Measurements from ENCODE around the gene ECSIT. TPM values are rescaled to one million over a fixed set of nuclear protein-coding genes. Genes with fewer than 3 reads are reported as not detected.
"Not testable (repeated sequence)": the region's sequence is repeated elsewhere in the genome, so short reads cannot be mapped to it uniquely, and the experiment has no call there.

ECSIT gene
- total RNA-seq, 1 donor from 2014 or later = 52.7 TPM

DNA sequence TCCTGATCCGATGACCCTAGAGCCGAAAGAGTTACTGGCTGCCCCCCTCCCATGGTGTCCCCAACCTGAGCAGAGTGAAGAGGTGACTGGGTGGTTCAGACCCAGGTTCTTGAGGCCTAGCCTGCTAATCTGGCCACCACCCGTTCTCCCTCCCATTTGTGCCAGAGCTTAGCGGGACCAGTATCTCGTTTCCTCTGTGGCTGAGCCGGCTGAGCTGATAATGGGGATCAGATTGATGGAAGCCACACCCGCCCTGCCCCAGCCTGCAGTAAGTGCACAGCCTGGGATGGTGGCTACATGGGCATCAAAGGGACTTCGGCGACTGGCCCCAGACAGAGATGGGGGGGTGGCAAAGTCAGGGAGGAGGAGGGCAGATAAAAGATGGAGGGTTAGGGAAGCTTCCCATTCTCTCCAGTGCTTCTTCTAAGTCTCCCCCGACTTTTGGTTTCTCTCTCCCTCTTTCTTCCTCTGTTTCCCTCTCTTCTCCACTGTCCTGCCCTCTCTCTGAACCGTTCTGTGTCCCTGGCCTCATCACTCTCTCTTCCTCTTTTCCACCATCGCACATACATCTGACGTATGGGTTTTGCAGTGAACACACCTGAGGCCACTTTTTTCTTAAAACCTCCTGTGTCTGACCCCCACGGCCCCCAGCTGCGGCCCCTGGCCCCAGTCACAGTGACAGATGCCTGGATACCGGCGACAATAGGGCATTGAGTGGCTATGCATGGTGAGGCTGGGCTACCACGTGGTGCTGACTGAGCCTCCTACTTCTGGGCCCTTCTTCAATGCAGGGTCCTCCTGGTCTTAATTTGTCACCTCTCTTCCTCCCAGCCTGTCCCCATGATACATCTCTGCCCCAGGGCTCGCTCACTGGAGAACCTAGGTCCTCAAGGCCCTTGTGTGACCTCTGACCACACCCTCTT lies 50.5 kb downstream of the ECSIT start:
- no peak for DNase-seq (ENCODE audit: low read depth)

DNA sequence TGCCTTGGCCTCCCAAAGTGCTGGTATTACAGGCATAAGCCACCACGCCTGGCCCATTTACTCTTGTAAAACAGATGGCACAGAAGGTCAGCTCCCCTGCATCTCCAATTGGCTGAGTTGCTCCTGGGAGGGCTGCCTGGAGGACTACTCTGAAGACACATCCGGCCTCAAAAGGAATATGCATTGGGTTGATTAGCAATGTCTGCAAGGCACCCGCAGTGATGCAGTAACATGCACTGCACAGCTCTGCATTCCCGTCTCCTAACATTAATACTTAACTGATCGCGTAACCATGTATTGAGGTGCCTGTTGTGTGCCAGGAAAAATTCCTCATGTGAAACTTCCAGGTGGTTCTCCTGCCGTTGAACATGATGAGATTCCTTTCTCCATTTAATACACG lies 53.1 kb downstream of the ECSIT start:
- DNase-seq (ENCODE audit: low read depth) = no peak

DNA sequence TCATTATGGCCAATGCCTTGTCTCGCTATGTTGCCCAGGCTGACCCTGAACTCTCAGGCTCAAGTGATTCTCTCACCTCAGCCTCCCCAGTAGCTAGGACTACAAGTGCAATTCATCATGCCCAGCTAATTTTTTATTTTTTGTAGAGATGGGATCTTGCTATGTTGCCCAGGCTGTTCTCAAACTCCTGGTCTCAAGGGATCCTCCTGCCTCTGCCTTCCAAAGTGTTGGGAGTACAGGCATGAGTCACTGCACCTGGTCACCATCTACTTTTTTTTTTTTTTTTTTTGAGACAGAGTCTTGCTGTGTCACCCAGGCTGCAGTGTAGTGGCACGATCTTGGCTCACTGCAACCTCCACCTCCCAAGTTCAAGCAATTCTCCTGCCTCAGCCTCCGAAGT lies 53.6 kb downstream of the ECSIT start:
- not testable (repeated sequence) for DNase-seq (ENCODE audit: low read depth)

DNA sequence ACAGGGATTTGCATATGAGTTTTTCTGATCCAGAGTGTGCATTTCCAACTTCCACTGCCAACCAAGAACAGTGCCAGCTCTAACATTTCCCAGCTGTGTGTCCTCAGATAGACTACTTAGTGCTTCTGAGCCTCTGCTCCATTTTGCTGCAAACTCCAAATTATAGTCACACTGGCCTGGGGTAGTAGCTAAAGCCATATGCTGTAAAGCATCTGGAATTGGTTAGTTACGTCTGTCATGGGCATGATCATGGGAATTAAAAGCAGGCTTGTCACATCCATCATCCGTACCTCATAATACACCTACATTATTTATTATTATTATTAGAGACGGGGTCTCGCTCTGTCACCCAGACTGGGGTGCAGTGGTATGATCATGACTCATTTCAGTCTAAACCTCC lies 55.2 kb downstream of the ECSIT start:
- DNase-seq (ENCODE audit: low read depth) = no peak

DNA sequence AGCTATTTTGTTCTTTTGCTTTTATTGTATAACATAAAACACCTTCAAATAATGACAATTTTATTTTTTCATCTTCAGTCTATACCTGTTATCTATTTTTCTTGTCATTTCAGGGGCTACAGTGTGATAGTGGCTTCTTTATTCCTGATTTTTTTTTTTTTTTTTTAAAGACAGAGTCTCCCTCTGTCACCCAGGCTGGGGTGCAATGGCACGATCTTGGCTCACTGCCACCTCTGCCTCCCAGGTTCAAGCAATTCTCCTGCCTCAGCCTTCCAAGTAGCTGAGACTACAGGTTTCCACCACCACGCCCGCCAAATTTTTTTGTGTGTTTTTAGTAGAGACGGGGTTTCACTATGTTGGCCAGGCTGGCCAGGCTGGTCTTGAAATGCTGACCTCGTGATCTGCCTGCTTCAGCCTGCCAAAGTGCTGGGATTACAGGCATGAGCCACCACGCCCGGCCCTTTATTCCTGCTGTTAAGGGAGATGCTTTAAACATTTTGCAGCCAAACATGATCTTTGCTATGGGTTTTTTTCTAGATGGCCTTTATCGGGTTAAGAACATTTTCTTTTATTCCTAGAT lies 60.6 kb downstream of the ECSIT start:
- not testable (repeated sequence) for DNase-seq (ENCODE audit: low read depth)

DNA sequence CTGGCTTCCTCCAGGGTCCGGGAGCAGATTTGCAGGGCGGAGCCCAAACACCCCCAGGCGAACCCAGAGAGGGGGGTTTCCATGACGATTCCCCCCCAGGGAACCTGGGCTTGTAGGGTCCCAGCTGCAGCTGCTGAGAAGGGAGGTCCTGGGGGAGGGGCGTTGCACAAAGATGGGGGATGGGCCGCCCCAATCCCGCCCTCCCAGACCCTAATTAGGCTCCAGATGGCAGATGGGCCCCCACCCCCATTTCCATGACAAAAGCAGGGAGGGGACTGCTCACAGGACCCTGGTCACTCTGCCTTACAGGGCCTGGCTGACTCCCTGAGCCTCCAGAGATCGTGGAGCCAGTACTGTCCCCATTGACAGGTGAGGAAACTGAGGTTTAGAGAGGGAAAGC lies 63.3 kb downstream of the ECSIT start:
- no peak for DNase-seq (ENCODE audit: low read depth)

DNA sequence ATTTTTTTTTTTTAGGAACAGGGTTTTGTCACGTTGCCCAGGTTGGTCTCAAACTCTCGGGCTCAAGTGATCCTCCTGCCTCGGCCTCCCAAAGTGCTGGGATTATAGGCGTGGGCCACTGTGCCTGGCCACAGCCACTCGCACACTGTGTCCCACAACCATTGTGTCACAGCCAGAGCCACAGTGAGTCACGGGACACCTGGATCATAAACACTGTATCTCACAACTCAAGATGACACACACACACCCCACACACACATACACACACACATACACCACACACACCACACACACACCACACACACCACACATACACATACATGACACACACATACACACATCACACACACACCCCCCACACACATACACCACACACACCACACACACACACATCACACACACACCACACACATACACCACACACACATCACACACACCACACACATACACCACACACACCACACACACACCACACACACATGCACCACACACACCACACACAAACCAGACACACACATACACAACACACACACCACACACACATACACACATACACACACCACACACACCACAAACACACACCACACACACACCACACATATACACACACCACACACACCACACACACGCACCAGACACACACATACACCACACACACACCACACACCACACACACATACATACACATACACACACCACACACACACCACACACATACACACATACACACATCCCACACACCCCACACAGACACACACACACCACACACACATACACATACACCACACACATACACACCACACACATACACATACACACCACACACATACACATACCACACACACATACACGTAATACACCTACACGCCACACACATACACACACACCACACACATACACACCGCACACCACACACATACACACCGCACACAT lies 64.3 kb downstream of the ECSIT start:
- no peak for DNase-seq (ENCODE audit: low read depth)

DNA sequence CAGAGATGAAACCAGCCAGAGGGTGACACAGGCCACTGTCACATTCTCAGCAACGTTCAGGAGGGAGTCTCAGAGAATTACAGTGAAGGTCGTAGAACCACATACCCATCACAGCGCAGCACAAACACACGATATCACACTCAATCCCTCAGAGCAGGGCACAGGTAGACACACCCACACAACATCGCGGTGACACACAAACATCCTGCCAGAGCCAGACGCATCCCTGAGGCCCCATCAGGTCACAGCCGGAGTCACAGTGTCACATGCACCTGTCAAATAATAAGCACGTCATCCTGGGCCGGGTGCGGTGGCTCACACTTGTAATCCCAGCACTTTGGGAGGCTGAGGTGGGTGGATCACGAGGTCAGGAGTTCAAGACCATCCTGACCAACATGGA lies 65.5 kb downstream of the ECSIT start:
- no peak for DNase-seq (ENCODE audit: low read depth)

DNA sequence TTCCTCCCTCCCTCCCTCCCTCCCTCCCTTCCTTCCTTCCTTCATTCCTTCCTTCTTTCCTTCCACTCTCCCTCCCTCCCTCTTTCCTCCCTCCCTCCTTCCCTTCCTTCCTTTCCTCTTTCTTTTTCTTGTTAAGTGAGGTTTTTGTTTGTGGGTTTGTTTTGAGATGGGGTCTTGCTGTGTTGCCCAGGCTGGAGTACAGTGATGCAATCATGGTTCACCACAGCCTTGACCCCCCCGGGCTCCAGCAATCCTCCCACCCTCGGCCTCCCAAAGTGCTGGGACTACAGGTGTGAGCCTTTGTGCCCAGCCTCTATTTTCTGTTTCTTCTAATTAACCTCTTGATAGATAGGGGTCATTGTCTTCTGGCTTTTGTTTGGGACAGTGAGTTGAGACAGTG lies 67.5 kb downstream of the ECSIT start:
- DNase-seq (ENCODE audit: low read depth) = no peak

DNA sequence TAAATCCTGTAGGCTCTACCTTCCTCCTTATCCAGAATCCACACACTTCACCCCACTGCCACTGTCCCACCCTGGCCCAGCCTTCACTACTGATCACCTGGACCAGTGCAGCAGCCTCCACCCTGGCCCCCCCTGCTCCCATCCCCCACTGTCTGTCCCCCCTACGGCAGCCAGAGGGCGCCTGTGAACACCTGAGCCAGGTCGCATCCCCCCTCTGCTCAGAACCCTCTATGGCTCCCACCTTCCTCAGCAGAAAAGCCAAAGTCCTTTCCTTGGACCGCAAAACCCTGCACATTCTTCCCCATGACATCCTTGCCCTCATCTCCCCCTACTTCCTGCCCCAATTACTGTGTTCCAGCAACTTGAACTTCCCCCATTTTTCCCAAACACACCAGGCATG lies 68.7 kb downstream of the ECSIT start:
- no peak for DNase-seq (ENCODE audit: low read depth)

DNA sequence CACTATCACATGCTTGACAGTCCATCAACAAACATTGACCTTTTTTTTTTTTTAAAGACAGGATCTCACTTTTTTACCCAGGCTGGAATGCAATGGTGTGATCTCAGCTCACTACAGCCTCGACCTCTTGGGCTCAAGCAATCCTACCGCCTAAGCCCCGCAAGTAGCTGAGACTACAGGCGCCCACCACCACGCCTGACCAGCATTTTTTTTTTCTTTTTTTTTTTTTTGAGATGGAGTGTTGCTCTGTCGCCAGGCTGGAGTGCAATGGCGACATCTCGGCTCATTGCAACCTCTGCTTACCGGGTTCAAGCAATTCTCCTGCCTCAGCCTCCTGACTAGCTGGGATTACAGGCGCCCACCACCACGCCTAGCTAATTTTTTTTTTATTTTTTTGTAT lies 70.0 kb downstream of the ECSIT start:
- not testable (repeated sequence) for DNase-seq (ENCODE audit: low read depth)

DNA sequence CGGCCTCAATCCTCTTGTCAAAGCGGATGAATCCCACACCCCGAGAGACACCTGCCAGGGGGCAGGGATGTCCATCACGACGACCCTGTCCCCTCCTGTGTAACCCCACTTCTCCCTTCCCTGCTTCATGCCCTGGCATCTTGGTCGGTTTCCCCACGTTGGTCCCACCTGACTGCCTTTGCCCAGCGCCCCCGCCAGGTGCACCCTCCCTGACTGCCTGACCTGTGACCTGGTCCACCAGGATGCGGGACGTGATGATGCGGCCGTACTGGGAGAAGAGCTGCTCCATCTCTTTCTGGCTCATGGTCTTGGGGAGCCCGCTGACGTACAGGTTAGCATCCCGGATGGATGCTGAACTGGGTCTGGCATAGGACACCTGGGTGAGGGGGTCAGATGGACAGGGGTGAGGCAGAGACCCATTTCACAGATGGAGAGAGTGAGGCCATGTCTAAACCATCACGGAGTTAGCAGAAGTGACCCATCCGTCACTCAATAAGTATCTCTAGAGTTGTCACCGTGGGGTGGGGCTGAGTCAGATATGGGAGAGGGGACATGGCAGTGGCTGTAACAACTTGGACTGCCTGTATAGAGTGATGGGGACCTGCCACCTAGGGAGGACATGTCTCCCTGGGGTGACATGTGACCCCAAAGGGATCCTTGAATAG lies 70.6 kb downstream of the ECSIT start:
- DNase-seq (ENCODE audit: low read depth) = no peak

DNA sequence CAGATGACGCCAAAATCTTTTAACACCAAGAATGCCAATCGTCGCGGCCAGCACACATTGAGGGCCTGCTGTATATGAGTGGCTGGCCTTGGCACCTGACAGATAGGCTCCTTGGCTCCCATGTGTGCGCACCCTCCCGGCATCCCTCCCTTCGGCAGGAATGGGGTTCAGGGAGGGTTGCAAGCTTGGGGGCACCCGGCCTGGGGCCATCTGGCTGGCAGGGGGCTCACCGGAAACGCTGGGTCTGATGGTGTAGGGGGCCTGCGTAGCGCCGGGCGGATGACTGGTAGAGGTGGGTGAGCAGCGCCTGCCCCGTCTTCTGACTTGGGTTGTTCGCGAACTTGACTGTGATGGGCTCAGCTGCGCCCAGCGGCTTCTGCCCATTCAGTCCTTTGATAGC lies 71.1 kb downstream of the ECSIT start:
- no peak for DNase-seq (ENCODE audit: low read depth)

DNA sequence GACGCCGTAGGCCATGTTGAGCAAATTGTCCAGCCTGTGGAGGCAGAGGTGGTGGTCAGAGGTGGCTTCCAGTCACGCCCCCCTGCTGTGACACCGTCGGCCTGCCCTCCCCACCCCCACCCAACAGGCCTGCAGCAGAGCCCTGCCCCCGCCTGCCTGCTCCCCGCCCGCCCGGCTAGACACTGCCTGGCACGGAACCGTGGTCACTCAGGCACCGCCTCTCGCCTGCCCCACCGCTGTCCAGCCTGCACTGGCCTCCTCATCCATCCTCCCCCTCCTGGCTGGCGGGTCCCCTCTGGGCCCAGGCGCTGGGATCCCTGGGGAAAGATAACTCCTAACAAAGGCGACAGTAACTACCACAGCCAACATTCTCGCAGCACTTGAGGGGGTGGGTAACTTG lies 71.8 kb downstream of the ECSIT start:
- peak; percentile 16 for DNase-seq (ENCODE audit: low read depth)

DNA sequence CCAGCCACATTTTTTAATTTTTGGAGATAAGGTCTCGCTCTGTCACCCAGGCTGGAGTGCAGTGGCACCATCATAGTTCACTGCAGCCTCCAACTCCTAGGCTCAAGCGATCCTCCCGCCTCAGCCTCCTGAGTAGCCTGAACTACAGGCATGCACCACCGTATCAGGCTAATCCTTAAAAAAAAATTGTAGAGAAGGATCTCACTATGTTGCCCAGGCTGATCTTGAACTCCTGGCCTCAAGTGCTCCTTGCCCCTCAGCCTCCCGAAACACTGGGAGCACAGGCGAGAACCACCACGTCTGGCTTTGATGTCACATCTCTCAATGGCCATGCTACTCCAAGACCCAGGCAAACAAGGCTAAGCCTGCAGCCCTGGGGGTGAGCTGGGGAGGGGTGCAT lies 72.3 kb downstream of the ECSIT start:
- no peak for DNase-seq (ENCODE audit: low read depth)

Small RNAs within 50 kb of the gene (microRNA-seq; reads per million reads assigned to microRNA genes)
- not detected for gene MIR7974

Other genes starting within 250 kb of the ECSIT start
- not detected in 2 replicates for gene TSPAN16, start 233.0 kb downstream of the ECSIT start, total RNA-seq
- 0.32 and 0.47 TPM in 2 replicates for gene RAB3D, start 189.5 kb downstream of the ECSIT start, total RNA-seq
- 256 and 374 TPM in 2 replicates for gene TMEM205, start 182.9 kb downstream of the ECSIT start, total RNA-seq
- gene CCDC159, start 182.6 kb downstream of the ECSIT start, total RNA-seq = 3.5 and 4.4 TPM in 2 replicates
- 21.5 and 35.3 TPM in 2 replicates for gene PLPPR2, start 173.7 kb downstream of the ECSIT start, total RNA-seq
- 0.86 and 1.7 TPM in 2 replicates for gene SWSAP1, start 154.5 kb downstream of the ECSIT start, total RNA-seq
- gene EPOR, start 144.8 kb downstream of the ECSIT start, total RNA-seq = 3.4 and 3.8 TPM in 2 replicates
- 0.72 and 2.3 TPM in 2 replicates for gene RGL3, start 109.8 kb downstream of the ECSIT start, total RNA-seq
- 0.10 and 0.32 TPM in 2 replicates for gene ODAD3, start 94.0 kb downstream of the ECSIT start, total RNA-seq
- gene PRKCSH, start 93.5 kb downstream of the ECSIT start, total RNA-seq = 93.8 and 118 TPM in 2 replicates
- not detected in 2 replicates for gene ELAVL3, start 48.1 kb downstream of the ECSIT start, total RNA-seq
- gene ZNF653, start 23.3 kb downstream of the ECSIT start, total RNA-seq = 5.0 and 5.9 TPM in 2 replicates
- gene CNN1, start 9.7 kb upstream of the ECSIT start, total RNA-seq = 2.0 and 6.3 TPM in 2 replicates
- gene ELOF1, start 30.1 kb upstream of the ECSIT start, total RNA-seq = 15.0 and 23.9 TPM in 2 replicates
- 0.52 and 1.4 TPM in 2 replicates for gene ACP5, start 48.5 kb upstream of the ECSIT start, total RNA-seq
- 18.7 and 18.9 TPM in 2 replicates for gene ZNF627, start 68.3 kb upstream of the ECSIT start, total RNA-seq
- 4.6 and 5.5 TPM in 2 replicates for gene ZNF823, start 209.8 kb upstream of the ECSIT start, total RNA-seq
- gene ZNF441, start 237.9 kb upstream of the ECSIT start, total RNA-seq = 12.6 and 13.7 TPM in 2 replicates